Skin of body (tissue), 2 donors: ENCODE measurements around the gene SDSL. TPM values are rescaled to one million over a fixed set of nuclear protein-coding genes. Genes with fewer than 3 reads are reported as not detected.

Source experiments
- DNase-seq: peaks from one replicate; lab custom pipeline; 2025; lab: John Stamatoyannopoulos, UW
- total RNA-seq: library from RNA; depleted of rRNA; stranded (reverse); fragments of >200 nt; gene quantifications from one replicate; pipeline ENCODE4 v1.2.3, GENCODE V29; 2014

SDSL gene, protein sequence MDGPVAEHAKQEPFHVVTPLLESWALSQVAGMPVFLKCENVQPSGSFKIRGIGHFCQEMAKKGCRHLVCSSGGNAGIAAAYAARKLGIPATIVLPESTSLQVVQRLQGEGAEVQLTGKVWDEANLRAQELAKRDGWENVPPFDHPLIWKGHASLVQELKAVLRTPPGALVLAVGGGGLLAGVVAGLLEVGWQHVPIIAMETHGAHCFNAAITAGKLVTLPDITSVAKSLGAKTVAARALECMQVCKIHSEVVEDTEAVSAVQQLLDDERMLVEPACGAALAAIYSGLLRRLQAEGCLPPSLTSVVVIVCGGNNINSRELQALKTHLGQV
- 2.6 TPM for total RNA-seq

DNA sequence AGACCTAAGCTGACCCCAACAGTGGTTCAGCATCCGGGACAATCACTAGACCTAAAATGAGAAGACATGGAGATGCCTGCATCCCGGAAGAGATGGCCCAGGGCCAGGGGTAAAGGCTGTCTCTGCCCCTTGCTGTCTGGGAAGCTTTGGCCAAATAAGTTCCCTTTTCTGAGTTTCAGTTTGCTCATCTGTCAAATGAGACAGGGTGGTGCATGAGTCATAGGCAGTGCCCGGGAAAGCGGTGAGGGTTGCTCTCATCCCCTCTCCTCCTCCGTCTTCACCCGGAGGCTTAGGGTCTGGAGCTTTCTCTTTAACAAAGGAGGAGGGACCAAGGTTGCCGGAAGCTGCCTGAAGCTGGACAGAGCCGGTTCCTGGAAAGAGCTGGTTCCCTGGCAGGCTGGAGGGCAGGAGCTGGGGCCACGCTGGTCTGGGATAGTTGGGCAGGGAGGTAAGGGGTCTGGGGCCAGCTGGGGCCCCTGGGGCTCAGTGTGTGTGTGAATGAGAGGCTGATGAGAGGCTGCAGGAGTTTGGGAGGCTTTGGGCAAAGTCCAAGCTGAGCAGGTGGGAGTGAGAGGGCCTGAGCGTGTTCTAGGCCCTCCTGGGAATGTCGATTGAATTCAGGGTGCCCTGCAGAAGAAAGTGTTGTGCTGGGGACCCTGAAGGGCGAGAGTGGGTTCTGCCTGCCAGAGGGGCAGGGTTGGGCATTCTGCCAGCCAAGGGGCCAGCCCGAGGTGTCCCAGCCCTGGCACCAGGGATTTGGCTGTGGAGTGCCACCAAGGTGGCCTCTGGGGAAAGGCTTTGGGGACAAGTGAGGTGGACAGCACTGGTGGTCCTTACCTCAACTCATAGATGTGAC, at the start of gene SDSL:
TSS of gene SDSL (plus strand) at position 351 of the 856 bp plus-strand sequence. CDS start 5,603 bp downstream, outside the sequence.
- DNase-seq = peak; percentile 25

DNA sequence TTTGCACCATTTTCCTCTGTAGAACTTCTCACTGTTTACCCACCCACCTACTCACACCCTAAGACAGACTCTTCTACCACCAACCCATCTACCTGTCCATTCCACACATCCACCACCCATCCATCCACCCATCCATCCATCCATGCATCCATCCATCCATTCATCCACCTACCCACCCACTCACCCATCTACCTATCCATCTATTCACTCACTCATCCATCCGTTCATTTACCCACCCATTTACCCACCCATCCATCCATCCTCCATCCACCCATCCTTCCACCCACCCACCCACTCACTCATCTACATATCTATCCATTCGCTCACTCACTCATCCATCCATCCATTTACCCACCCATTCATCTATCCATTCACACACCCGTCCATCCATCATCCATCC, 48.7 kb upstream of the SDSL start:
- DNase-seq = no peak

DNA sequence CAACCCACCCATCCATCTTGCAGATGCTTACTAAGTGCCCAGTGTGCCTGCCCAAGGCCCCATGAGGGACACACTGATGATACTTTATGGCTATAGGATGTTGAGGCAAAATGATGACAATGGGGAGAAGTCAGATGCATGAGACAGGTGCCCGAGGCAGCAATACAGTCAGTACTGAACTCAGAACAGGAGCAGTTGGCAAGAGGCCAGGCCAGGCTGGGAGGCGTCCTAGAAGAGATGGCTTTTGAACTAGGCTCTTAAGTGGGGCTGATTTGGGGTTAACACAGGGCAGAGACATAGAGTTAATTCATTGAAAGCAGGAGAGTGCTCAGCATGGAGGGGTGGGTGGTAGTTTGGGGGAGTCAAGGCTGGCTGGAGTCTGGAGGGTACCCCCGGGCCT, 48.2 kb upstream of the SDSL start:
- DNase-seq = no peak

DNA sequence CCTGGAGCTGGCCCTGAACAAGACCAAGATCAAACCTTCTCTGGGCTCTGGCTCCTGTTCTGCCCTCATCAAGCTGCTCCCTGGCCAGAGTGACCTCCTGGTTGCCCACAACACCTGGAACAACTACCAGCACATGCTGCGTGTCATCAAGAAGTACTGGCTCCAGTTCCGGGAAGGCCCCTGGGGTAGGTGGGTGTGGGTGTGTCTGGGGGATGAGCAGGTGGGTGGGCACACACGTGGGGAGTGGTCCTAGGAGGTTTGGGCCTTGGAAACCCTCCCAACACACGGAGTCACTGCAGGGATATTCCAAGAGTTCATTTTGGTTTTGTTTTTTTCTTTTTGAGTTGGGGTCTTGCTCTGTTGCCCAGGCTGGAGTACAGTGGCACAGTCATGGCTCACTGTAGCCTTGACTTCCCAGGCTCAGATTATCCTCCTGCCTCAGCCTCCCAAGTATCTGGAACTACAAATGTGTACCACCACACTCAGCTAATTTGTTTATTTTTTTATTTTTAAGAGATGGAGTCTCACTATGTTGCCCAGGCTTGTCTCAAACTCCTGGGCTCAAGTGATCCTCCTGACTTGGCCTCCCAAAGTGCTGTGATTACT, 47.3 kb upstream of the SDSL start:
- DNase-seq = no peak

DNA sequence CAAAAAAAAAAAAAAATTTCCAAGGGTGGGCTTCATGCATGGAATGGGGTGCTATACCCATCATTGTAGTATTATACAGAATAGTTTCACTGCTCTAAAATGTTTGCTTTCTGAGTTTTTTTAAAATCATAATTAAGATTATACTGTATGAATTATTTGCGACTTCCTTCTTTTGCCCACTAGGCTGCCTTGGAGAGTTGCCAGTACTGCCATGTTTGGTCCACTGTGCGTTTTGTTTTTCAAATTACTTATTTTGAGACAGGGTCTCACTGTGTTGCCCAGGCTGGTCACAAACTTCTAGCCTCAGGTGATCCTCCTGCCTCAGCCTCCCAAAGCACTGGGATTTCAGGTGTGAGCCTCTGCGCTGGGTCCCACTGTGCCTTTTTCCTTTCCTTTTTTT, 43.9 kb upstream of the SDSL start:
- DNase-seq = no peak

DNA sequence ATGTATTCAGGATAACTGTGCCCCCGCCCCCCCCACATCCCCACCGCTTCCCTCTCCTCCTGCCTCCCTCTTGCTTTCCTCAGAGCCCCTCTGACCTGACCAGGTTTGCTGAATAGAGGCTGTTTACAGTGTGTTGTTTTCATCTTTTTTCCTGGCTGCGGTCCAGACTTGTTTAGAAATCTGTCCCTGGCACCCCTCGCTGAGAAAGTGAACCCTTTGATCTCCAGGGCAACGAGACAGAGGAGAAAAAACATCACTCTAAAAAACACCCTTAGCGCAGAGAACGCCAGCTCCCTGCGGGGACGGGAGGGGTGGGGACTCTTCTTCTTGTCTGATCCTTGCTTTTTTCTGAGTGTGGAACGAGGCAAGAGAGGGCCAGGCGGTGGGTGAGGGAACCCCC, 41.0 kb upstream of the SDSL start:
- DNase-seq = no peak

DNA sequence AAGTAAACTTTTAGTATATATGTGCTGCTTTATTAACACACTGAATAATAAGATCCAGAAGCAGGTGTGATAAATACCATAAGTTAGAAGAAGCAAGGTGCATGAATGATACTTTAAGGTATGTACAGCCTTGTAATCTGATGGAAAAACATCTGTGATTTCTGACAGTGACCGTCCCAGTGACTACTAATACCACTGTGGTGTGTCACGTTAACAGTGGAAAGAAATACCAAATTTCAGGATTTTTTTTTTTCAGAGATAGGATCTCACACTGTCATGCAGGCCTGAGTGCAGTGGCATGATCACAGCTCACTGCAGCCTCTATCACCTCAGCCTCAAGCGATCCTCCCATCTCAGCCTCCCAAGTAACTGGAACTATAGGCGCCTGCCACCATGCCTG, 40.0 kb upstream of the SDSL start:
- DNase-seq = no peak

DNA sequence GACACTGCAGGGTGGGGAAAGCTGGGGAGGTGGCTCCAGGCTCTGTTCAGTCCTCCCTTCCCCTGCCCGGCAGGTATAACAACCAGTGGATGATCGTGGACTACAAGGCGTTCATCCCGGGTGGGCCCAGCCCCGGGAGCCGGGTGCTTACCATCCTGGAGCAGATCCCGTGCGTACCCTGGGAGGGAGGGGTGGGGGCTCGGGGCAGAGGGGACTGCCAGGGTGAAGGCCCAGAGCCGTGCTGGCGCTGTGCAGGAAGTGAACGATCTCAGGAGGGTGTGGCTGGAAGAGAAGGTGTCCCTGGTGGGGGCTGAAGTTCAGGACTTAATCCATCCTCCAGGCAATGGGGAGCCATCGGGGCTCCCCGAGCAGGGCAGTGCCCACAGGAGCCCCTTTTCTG, 37.4 kb upstream of the SDSL start:
- no peak for DNase-seq

DNA sequence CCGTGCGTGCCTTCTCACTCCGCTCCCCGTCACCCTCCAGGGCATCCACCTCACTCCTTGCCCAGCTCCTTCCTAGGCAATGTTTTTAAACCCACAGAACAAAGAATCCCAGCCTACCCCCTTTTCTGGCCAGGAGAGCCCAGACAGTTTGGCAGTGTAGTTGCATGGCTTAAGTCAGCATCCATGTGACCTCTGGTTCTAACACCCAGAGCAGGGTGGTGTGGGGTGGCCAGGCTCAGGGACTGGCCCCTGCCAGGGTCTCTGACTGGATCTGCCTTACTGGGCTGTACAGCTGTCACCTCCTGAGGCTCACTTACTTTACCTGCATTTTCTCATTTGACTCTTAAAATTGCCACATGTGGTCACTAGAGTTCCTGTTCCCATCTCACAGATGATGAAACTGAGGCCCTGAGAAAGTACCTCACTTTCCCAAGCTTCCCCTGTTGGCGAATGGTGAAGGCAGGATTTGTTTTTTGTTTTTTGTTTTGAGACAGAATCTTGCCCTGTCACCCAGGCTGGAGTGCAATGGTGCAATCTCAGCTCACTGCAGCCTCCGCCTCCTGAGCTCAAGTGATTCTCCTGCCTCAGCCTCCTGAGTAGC, 36.8 kb upstream of the SDSL start:
- no peak for DNase-seq

DNA sequence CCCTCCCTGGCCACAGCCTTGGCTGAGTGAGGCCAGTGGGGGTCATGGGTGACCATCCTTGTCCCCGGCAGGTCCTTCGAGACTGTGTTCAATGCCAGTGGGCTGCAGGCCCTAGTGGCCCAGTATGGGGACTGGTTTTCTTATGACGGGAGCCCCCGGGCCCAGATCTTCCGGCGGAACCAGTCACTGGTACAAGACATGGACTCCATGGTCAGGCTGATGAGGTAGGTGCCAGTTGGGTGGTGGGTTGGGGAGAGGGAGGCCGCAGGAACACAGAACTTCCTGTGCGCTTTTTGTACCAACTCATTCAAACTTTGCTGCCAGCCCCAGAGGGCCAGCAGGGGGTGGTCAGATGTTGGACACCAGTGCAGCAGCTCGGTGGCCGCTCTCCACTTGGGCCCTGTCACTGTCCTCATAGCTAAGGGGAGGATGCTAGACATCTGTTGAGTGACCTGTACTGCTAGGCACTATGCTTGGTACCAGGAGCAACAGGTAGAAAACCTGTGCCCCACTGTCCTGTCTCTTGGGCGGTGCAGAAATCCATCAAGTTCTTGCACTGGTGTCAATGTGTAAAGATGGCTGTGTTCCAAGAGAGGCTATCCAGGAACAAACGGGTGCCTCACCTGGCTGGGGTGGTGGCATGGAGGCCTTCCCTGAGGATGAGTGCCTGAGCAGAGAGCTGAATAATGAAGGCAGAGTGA, 35.2 kb upstream of the SDSL start:
- DNase-seq = no peak

DNA sequence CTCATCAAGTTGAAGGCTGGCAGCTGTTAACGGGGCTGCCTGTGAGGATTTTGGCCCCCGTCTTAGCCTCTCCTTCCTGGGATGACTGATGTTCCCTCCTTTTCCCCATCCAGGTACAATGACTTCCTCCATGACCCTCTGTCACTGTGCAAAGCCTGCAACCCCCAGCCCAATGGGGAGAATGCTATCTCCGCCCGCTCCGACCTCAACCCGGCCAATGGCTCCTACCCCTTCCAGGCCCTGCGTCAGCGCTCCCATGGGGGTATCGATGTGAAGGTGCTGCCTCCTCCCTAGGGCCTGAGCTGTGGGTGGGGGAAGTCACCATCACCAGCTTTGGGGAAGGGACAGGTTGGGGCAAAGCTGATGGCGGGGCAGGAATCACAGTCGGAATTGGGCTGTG, 34.5 kb upstream of the SDSL start:
- DNase-seq = no peak

DNA sequence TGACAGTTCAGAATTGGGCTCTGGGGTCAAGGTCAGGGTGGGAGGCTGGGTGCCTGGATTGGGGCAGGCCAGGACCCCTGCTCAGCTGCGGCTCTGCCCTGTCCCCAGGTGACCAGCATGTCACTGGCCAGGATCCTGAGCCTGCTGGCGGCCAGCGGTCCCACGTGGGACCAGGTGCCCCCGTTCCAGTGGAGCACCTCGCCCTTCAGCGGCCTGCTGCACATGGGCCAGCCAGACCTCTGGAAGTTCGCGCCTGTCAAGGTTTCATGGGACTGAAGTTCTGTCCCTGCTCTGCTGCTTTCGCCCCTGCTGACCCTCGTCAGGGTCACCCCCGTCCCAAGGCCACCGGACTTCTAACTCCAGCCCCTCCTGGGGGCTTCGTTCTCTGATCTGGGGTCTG, 33.8 kb upstream of the SDSL start:
- no peak for DNase-seq

DNA sequence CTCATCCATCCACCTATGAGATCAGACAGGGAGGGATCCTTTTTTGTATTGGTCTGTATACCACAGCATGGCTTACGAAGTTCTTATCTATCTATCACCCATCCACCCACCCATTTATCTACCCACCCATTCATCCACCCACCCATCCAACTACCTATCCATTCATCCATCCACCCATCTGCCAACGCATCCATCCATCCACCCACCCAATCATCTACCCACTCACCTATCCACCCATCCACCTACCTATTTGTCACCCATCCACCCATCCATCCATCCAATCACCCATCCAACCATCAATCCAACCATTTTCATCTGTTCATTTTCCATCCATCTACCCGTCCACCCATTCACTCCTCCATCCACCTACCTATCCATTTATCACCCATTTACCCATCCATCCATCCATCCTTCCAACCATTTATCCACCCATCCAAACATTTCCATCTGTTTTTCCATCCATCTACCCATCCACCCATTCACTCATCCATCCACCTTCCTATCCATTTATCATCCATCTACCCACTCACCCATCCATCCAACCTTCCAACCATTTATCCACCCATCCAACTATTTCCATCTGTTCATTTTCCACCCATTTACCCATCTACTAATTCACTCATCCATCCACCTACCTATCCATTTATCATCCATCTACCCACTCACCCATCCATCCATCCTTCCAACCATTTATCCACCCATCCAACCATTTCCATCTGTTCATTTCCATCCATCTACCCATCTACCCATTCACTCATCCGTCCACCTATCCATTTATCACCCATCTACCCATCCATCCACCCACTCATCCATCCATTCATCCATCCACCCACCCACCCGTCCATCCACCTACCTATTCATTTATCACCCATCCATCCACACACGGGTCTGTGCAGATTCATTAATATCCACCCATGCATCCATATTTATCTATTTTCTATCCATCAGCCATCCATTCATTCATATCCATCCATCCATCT, 31.8 kb upstream of the SDSL start:
- no peak for DNase-seq

DNA sequence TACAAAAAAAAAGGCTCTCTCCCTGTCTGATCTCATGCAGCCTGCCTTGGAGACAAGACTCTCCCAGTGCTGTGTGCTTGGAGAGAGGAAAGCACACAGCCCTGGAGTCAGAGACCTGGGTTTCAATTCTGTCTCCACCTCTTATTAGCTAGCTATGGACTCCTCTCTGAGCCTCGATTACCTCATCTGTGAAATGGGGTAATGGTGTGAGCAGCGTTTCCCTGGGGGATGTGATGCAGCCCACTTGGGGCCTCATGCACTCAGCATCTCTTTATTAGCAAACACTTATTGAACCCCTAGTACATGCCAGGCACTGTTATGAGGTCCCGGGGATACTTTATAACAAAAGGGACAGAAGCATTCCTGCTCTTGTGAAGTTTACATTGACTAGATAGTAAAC, 31.0 kb upstream of the SDSL start:
- DNase-seq = no peak

DNA sequence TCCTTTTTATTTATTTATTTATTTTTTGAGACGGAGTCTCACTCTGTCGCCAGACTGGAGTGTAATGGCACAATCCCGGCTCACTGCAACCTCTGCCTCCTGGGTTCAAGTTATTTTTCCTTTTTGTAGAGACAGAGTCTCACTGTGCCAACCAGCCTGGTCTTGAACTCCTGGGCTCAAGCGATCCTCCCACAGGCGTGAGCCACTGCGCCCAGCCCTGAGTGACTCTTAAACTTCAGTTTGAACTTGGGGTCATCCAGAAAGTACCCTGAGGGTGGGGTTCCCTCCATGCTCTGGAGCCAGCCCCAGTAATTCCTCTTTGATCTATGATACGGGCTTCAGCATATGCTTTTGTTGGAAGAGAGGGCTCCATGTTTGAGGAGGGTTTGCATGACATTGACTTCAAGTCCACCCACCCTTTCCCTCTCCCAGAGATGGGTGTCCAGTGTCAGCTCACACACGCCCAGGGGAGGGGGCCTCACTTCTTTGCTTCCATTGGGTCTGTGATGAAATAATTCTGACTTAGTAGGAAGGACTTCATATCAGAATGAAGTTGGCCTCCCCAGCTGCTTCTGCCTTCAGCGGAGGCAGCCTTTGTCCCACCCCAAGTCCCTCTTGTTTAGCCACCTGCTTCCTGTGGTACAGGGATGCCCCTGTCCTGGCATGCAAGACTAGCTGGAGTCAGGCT, 30.4 kb upstream of the SDSL start:
- DNase-seq = no peak

DNA sequence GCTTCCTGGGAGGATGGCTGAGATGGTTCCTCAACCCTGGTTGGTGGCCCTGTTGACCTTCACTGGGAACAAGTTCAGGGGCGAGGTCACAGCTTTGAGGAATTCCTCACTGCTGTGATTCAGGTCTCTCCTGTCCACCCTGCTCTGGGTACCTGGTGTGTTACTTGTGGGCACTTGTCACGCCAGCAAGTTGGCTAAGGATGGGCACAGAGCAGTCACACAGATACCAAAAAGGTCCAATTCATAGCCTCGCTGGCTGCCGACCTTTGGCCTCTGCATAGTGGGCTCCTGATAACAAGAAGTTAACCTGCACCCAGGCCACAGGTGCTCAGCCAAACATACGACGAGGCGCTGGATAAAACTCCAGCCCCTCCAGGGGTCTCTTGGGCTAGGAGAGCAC, 29.7 kb upstream of the SDSL start:
- no peak for DNase-seq

DNA sequence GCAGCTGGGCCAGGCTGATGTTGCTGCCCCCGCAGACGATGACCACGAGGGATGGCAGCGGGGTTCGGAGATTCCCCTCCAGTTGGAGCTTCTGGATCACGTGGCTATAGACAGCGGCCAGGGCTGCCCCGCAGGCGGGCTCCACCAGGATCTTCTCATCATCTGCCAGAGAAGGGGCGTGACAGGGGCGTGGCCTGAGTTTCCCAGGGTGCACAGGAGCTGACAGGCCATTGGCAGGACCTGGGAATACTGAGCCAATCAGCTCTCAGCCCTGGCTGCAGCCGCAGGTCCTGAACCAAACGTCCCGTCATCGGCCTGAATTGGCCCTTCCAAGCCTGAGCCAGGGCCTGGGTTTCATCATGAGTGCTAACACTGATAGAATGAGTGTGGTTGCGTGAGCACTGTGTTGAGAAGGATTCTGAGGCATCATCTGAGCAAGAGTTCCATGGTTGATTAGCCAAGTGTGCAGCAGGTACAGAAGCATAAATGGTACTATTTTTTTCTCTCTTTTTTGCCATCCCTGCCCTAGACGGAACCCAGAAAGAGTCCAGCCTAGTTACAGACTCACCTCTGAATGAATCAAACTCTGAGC, 29.1 kb upstream of the SDSL start:
- DNase-seq = no peak

DNA sequence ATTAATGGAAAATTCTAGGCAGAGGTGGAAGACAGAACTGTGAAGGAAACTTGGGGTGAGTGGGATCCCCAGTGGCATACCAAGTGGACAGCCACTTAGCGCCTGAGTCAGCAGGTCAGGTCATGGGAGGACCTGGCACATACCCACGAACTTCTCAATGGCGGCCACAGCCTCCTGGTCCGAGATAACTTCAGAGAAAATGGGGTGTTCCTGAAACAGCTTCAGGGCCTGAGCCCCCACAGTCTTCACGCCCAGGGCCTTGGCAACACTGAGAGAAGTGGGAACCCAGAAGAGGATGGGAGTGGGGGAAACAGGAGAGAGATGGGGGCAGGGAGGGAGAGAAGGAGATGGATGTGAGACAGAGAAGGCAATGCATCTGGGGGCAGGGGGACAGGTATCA, 28.4 kb upstream of the SDSL start:
- DNase-seq = no peak

DNA sequence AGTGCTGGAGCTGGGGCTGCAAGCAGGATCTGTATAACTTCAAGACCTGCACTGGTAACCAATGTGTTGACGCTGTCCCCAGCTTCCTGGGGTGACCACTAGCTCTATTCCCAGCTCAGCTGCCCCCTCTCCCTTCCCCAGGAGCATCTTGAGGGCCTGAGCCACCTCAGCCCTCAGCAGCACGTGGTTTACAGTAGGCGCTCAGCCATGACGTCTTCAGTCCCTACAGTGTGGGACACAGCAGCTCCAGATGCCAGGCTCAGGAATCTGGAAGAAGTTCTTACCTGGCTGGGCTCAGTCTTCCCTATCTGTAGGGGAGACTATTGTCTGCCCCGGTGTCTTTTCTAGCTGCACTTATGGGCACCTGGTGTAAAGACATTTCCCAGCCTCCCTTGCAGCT, 27.1 kb upstream of the SDSL start:
- DNase-seq = no peak
